AG04450 (cell line): ENCODE data around the gene BAX. TPM values are rescaled to one million over a fixed set of nuclear protein-coding genes. Genes with fewer than 3 reads are reported as not detected.

ENCODE experiments used
- CTCF ChIA-PET: fragments of 300-600, 350-600 bp; formaldehyde crosslinking; extraction: SDS; loops from one replicate; lab custom pipeline; 2022; ENCODE audit warnings: antibody characterized with exemption, inconsistent platforms; lab: Charles Lee
- POLR2A ChIA-PET: fragments of 350-600 bp; formaldehyde crosslinking; extraction: SDS; loops from one replicate; lab custom pipeline; 2021; ENCODE audit warnings: antibody characterized with exemption, inconsistent platforms; lab: Yijun Ruan, JAX
- DNase-seq: peaks from one replicate; pipeline ENCODE4 v3.0.0-alpha.2; 2011; ENCODE audit warnings: low read depth, low spot score
- H3K27ac ChIP-seq: one replicate; pipeline ENCODE4 v1.5.1; 2012; ENCODE audit warnings: low read depth, low read length, control low read depth
- H3K27me3 ChIP-seq: one replicate; pipeline ENCODE4 v1.6.0; 2012; ENCODE audit warnings: low read length; ENCODE audit not compliant: control insufficient read depth, insufficient read depth
- H3K4me3 ChIP-seq: 2 replicates; pipeline ENCODE4 v1.5.1; 2011; ENCODE audit warnings: mild to moderate bottlenecking, low read depth, low read length, control low read depth
- H3K9me3 ChIP-seq: 2 replicates; pipeline ENCODE4 v1.5.1; 2012; ENCODE audit warnings: low read length; ENCODE audit not compliant: control insufficient read depth, insufficient read depth
- CTCF ChIP-seq: IDR thresholded peaks from 2 replicates; pipeline ENCODE4 v1.5.1; 2011; ENCODE audit warnings: low read depth, low read length, control low read depth, inconsistent platforms
- polyA plus RNA-seq: library from polyadenylated mRNA; depleted of rRNA; stranded (reverse); fragments of >200 nt; gene quantifications from 2 replicates; pipeline ENCODE4 v1.2.3, GENCODE V29; 2011

BAX gene
- polyA plus RNA-seq, 1 experiment = 110 TPM

DNA sequence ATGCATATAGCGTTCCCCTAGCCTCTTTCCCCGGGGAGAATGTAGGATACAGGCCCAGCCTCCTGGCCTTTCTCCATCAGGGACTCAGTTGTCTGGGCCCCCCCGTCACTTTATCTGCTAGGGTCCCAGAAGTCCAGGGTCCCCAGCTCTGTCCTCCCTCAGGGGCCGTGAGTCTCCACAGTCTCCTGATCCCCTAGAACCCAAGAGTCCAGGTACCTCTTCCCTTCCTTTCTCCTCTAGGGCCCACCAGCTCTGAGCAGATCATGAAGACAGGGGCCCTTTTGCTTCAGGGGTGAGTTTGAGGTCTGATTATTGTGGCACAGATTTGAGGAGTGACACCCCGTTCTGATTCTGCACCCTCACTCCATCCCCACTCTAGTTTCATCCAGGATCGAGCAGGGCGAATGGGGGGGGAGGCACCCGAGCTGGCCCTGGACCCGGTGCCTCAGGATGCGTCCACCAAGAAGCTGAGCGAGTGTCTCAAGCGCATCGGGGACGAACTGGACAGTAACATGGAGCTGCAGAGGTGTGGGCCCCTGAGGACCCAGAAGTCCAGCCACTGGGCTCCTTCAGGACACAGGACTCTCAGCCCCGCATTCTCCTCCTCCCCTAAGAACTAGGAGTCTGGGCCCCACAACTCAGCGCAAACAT lies 758 bp downstream of the BAX start:
- no peaks in the 10 kb centered on the region for H3K9me3 ChIP-seq
- POLR2A ChIA-PET = interaction anchor here (1.1 to 3.9 kb wide), 2 partner anchors 10 to 82 kb away, joined by 3 to 33 read pairs; partner anchors contain the start of gene FTL

DNA sequence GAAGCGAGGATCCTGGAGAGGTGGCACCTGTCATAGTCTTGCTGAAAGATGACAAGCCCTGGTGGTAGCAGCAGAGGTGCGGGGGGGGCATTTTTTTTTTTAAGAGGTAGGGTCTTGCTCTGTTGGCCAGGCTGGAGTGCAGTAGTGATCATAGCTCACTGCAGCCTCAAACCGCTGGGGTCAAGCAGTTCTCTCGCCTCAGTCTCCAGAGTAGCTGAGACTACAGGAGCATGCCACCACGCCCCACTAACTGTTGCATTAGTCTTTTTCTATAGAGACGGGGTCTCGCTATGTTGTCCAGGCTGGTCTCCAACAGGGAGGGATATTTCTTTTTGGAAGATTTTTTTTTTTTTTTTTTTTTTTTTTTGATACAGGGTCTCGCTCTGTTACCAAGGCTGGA lies 3.3 kb downstream of the BAX start:
- ChIA-PET CTCF (interaction anchor here (0.7 kb wide), 1 partner anchor 109 kb away, joined by 4 read pairs; no protein-coding TSS in a partner anchor), POLR2A (no interaction called here)

More for the DNA sequence above, 758 bp downstream of the BAX start:
- CTCF ChIA-PET = interaction anchor here (1.7 kb wide), 1 partner anchor 113 kb away, joined by 4 read pairs; no protein-coding TSS in a partner anchor
- Histone ChIP-seq H3K27ac (peak overlapping the region; percentile 95), H3K4me3 (peak overlapping the region; percentile 94), H3K27me3 (no peaks in the 10 kb centered on the region)
- no peak for DNase-seq
- no peak for TF ChIP-seq CTCF

GRCh38 chr19:48959341-48960239 lies 4.9 kb downstream of the BAX start:
- Histone ChIP-seq H3K4me3 (no peak overlapping the region), H3K27ac (no peak overlapping the region), H3K27me3 (no peaks in the 10 kb centered on the region), H3K9me3 (no peaks in the 10 kb centered on the region; the same call in 1 of the 2 replicates)
- ChIA-PET POLR2A (interaction anchor here (0.7 to 1.2 kb wide), 2 partner anchors 60 to 115 kb away, joined by 4 to 5 read pairs; partner anchors contain the start of gene NUCB1), CTCF (interaction anchor here (1.6 kb wide), 1 partner anchor 11 kb away, joined by 10 read pairs; no protein-coding TSS in a partner anchor)
- no peak for DNase-seq
- TF ChIP-seq CTCF = no peak

More for the DNA sequence above, 3.3 kb downstream of the BAX start:
- H3K9me3 ChIP-seq = no peaks in the 10 kb centered on the region; the same call in 1 of the 2 replicates
- H3K27me3 ChIP-seq = no peaks in the 10 kb centered on the region
- DNase-seq = no peak
- H3K27ac ChIP-seq = no peak overlapping the region
- H3K4me3 ChIP-seq = no peak overlapping the region
- TF ChIP-seq CTCF = no peak

DNA sequence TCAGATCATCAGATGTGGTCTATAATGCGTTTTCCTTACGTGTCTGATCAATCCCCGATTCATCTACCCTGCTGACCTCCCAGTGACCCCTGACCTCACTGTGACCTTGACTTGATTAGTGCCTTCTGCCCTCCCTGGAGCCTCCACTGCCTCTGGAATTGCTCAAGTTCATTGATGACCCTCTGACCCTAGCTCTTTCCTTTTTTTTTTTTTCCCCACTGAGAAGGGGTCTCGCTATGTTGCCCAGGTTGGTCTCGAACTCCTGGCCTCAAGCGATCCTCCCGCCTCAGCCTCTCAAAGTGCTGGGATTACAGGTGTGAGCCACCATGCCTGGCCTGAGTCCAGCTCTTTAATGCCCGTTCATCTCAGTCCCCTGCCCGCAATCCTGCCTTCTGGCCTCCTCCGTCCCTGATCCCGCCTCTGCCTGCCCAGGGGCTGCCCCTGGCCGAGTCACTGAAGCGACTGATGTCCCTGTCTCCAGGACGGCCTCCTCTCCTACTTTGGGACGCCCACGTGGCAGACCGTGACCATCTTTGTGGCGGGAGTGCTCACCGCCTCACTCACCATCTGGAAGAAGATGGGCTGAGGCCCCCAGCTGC lies 6.5 kb downstream of the BAX start:
- no peak for DNase-seq
- ChIA-PET CTCF (interaction anchor here (0.7 to 1.6 kb wide), 3 partner anchors 10 to 173 kb away, joined by 3 to 10 read pairs (median 3); no protein-coding TSS in a partner anchor), POLR2A (interaction anchor here (0.6 to 1.3 kb wide), 4 partner anchors 20 to 90 kb away, joined by 3 to 4 read pairs (median 4); partner anchors contain the start of gene PPP1R15A)
- H3K27ac ChIP-seq = no peak overlapping the region
- H3K27me3 ChIP-seq = no peaks in the 10 kb centered on the region
- no peak for TF ChIP-seq CTCF
- peaks cover 3% of the 10 kb centered on the region; the same call in 1 of the 2 replicates for H3K9me3 ChIP-seq
- H3K4me3 ChIP-seq = no peak overlapping the region
